ENCODE measurements around the gene LMX1B. TPM values are rescaled to one million over a fixed set of nuclear protein-coding genes. Genes with fewer than 3 reads are reported as not detected.
A peak's percentile ranks its signal among the peaks of the same experiment; 100 is the strongest.
"Not testable (repeated sequence)": the region's sequence is repeated elsewhere in the genome, so short reads cannot be mapped to it uniquely, and the experiment has no call there.

The LMX1B gene
- total RNA-seq, 1 donor from 2014 or later, result 0.27 TPM

- DNase-seq (ENCODE audit: extremely low spot score, unreplicated experiment), result no peak
- TF ChIP-seq, protein P1, sequence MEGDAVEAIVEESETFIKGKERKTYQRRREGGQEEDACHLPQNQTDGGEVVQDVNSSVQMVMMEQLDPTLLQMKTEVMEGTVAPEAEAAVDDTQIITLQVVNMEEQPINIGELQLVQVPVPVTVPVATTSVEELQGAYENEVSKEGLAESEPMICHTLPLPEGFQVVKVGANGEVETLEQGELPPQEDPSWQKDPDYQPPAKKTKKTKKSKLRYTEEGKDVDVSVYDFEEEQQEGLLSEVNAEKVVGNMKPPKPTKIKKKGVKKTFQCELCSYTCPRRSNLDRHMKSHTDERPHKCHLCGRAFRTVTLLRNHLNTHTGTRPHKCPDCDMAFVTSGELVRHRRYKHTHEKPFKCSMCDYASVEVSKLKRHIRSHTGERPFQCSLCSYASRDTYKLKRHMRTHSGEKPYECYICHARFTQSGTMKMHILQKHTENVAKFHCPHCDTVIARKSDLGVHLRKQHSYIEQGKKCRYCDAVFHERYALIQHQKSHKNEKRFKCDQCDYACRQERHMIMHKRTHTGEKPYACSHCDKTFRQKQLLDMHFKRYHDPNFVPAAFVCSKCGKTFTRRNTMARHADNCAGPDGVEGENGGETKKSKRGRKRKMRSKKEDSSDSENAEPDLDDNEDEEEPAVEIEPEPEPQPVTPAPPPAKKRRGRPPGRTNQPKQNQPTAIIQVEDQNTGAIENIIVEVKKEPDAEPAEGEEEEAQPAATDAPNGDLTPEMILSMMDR (IDR thresholded peaks at IDR 0.05), result no peak
- H3K9me3 Mint-ChIP-seq (ENCODE audit: unreplicated experiment), result no peaks in the 10 kb centered on the region
- H3K4me1 Mint-ChIP-seq (ENCODE audit: unreplicated experiment), result peaks cover 19% of the 10 kb centered on the region
- no peaks in the 10 kb centered on the region for H3K36me3 Mint-ChIP-seq (ENCODE audit: unreplicated experiment)
- H3K27ac Mint-ChIP-seq (ENCODE audit: unreplicated experiment), result no peak overlapping the region
- peaks cover 21% of the 10 kb centered on the region for H3K27me3 Mint-ChIP-seq (ENCODE audit: unreplicated experiment)
- H3K4me3 Mint-ChIP-seq (ENCODE audit: unreplicated experiment), result peak overlapping the region; percentile 59
These were observed 110.1 kb downstream of the LMX1B start for GRCh38 chr9:126723807-126724172.

- TF ChIP-seq, protein P1 (IDR thresholded peaks at IDR 0.05), result no peak
- peaks cover 25% of the 10 kb centered on the region for H3K27me3 Mint-ChIP-seq (ENCODE audit: unreplicated experiment)
- H3K36me3 Mint-ChIP-seq (ENCODE audit: unreplicated experiment), result no peaks in the 10 kb centered on the region
- no peaks in the 10 kb centered on the region for H3K9me3 Mint-ChIP-seq (ENCODE audit: unreplicated experiment)
- H3K27ac Mint-ChIP-seq (ENCODE audit: unreplicated experiment), result no peak overlapping the region
- DNase-seq (ENCODE audit: extremely low spot score, unreplicated experiment), result peak; percentile 76
- peaks cover 15% of the 10 kb centered on the region for H3K4me1 Mint-ChIP-seq (ENCODE audit: unreplicated experiment)
- H3K4me3 Mint-ChIP-seq (ENCODE audit: unreplicated experiment), result peak overlapping the region; percentile 59
These were observed 110.5 kb downstream of the LMX1B start for GRCh38 chr9:126724226-126724625.

GRCh38 chr9:126725485-126725884 is 111.8 kb downstream of the LMX1B start:
- not testable (repeated sequence) for H3K9me3 Mint-ChIP-seq (ENCODE audit: unreplicated experiment); H3K36me3 Mint-ChIP-seq (ENCODE audit: unreplicated experiment); H3K27ac Mint-ChIP-seq (ENCODE audit: unreplicated experiment); H3K4me1 Mint-ChIP-seq (ENCODE audit: unreplicated experiment); H3K4me3 Mint-ChIP-seq (ENCODE audit: unreplicated experiment)
- peak; percentile 42 for DNase-seq (ENCODE audit: extremely low spot score, unreplicated experiment)
- peaks cover 27% of the 10 kb centered on the region for H3K27me3 Mint-ChIP-seq (ENCODE audit: unreplicated experiment)

GRCh38 chr9:126728210-126728609 is 114.5 kb downstream of the LMX1B start:
- not testable (repeated sequence) for H3K4me1 Mint-ChIP-seq (ENCODE audit: unreplicated experiment); H3K4me3 Mint-ChIP-seq (ENCODE audit: unreplicated experiment)
- DNase-seq (ENCODE audit: extremely low spot score, unreplicated experiment), result peak; percentile 13

GRCh38 chr9:126730592-126730991 is 116.9 kb downstream of the LMX1B start:
- H3K27me3 Mint-ChIP-seq (ENCODE audit: unreplicated experiment), result peaks cover 38% of the 10 kb centered on the region
- H3K27ac Mint-ChIP-seq (ENCODE audit: unreplicated experiment); H3K36me3 Mint-ChIP-seq (ENCODE audit: unreplicated experiment); H3K4me3 Mint-ChIP-seq (ENCODE audit: unreplicated experiment); H3K4me1 Mint-ChIP-seq (ENCODE audit: unreplicated experiment): not testable (repeated sequence)
- peaks cover 15% of the 10 kb centered on the region for H3K9me3 Mint-ChIP-seq (ENCODE audit: unreplicated experiment)
- peak; percentile 54 for DNase-seq (ENCODE audit: extremely low spot score, unreplicated experiment)

More at GRCh38 chr9:126728210-126728609, 114.5 kb downstream of the LMX1B start:
- H3K27me3 Mint-ChIP-seq (ENCODE audit: unreplicated experiment), result peaks cover 42% of the 10 kb centered on the region
- H3K9me3 Mint-ChIP-seq (ENCODE audit: unreplicated experiment); H3K27ac Mint-ChIP-seq (ENCODE audit: unreplicated experiment); H3K36me3 Mint-ChIP-seq (ENCODE audit: unreplicated experiment): not testable (repeated sequence)

DNA sequence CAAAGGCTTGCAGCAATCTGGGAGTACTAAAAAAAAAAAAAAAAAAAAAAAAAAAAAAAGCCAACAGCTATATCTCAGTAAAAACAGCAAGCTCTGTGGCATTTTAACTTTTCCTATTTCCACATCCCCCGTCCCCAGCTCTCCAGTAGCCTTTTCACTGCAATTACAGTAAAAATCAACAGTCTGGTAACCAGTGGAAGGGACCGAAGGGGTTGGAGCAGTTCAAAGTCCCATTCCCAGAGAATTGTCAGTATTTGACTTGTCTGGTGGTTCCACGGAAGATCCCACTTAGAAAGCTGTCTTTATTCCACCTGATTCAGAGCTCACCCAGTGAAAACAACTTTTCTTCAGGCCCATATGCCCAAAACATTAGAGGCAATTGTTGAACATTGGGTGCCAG is 119.3 kb downstream of the LMX1B start:
- DNase-seq (ENCODE audit: extremely low spot score, unreplicated experiment), result no peak
- H3K36me3 Mint-ChIP-seq (ENCODE audit: unreplicated experiment), result peaks cover 6% of the 10 kb centered on the region
- H3K4me1 Mint-ChIP-seq (ENCODE audit: unreplicated experiment), result no peaks in the 10 kb centered on the region
- TF ChIP-seq, protein P1 (IDR thresholded peaks at IDR 0.05), result no peak
- no peak overlapping the region for H3K27ac Mint-ChIP-seq (ENCODE audit: unreplicated experiment)
- no peak overlapping the region for H3K4me3 Mint-ChIP-seq (ENCODE audit: unreplicated experiment)
- peaks cover 28% of the 10 kb centered on the region for H3K27me3 Mint-ChIP-seq (ENCODE audit: unreplicated experiment)
- H3K9me3 Mint-ChIP-seq (ENCODE audit: unreplicated experiment), result peaks cover 21% of the 10 kb centered on the region

- H3K27ac Mint-ChIP-seq (ENCODE audit: unreplicated experiment), result no peak overlapping the region
- H3K27me3 Mint-ChIP-seq (ENCODE audit: unreplicated experiment), result peaks cover 40% of the 10 kb centered on the region
- no peaks in the 10 kb centered on the region for H3K4me1 Mint-ChIP-seq (ENCODE audit: unreplicated experiment)
- H3K4me3 Mint-ChIP-seq (ENCODE audit: unreplicated experiment), result no peak overlapping the region
- DNase-seq (ENCODE audit: extremely low spot score, unreplicated experiment), result no peak
- TF ChIP-seq, protein P1 (IDR thresholded peaks at IDR 0.05), result no peak
- H3K9me3 Mint-ChIP-seq (ENCODE audit: unreplicated experiment), result peaks cover 21% of the 10 kb centered on the region
- H3K36me3 Mint-ChIP-seq (ENCODE audit: unreplicated experiment), result peaks cover 6% of the 10 kb centered on the region
These were observed 121.1 kb downstream of the LMX1B start for GRCh38 chr9:126734877-126735276.

Data from osteocyte (in vitro differentiated cells).